ENCODE data around the gene ALDH3B2. TPM values are rescaled to one million over a fixed set of nuclear protein-coding genes. Genes with fewer than 3 reads are reported as not detected.
"Not testable (repeated sequence)": the region's sequence is repeated elsewhere in the genome, so short reads cannot be mapped to it uniquely, and the experiment has no call there.

Gene ALDH3B2
- total RNA-seq, 4 donors from 2014 or later = 62.6 to 181 (median 120) TPM

- no peak overlapping the region for H3K27ac ChIP-seq
- WGBS, 2 donors = 32 to 51% methylated on average over 9 to 15 of the region's 23 CpGs
- intact Hi-C loops (cut with DNase I) = no loop called here
- no peak for TF ChIP-seq POLR2A (IDR thresholded peaks at IDR 0.05)
- TF ChIP-seq, protein P1, sequence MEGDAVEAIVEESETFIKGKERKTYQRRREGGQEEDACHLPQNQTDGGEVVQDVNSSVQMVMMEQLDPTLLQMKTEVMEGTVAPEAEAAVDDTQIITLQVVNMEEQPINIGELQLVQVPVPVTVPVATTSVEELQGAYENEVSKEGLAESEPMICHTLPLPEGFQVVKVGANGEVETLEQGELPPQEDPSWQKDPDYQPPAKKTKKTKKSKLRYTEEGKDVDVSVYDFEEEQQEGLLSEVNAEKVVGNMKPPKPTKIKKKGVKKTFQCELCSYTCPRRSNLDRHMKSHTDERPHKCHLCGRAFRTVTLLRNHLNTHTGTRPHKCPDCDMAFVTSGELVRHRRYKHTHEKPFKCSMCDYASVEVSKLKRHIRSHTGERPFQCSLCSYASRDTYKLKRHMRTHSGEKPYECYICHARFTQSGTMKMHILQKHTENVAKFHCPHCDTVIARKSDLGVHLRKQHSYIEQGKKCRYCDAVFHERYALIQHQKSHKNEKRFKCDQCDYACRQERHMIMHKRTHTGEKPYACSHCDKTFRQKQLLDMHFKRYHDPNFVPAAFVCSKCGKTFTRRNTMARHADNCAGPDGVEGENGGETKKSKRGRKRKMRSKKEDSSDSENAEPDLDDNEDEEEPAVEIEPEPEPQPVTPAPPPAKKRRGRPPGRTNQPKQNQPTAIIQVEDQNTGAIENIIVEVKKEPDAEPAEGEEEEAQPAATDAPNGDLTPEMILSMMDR (IDR thresholded peaks at IDR 0.05) = peak; percentile 52 to 77 (median 60)
- H3K36me3 ChIP-seq = no peaks in the 10 kb centered on the region
- no peak overlapping the region for H3K4me3 ChIP-seq
- peaks cover 0 to 43% (median 0%) of the 10 kb centered on the region in 4 donors for H3K27me3 ChIP-seq
- DNase-seq = no peak
- H3K9me3 ChIP-seq = peaks cover 0 to 6% (median 0%) of the 10 kb centered on the region in 3 donors
- peaks cover 0 to 10% (median 0%) of the 10 kb centered on the region in 3 donors for H3K4me1 ChIP-seq
Observed at GRCh38 chr11:67640021-67640757, 34.2 kb downstream of the ALDH3B2 start.

DNA sequence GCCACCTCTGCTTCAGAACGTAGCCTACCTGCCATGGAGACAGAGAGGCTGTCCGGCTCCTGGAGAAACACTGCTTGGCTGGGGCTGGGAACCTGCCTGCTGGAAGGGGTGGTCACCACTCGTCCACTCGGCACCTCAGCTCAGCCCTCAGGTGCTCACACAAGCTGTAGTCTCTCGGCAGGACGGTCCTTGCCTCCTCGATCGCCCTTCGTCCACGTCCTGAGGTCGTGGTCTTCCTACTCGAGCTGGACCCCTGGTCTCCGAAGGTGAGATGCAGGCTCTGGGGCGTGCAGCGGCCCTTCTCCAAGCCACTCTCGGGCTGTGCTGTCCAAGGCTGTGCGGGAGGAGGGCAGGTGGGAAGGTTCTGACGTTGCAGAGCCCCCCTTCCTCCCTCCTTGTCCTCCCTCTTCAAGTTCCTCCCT lies 35.0 kb downstream of the ALDH3B2 start, which contains the start of gene TBX10:
Gene TBX10 (minus strand): TSS at position 326 of the 422 bp plus-strand sequence. CDS start 291 bp downstream, at position 35.
- WGBS, 2 donors = 81% methylated on average over 12 of the region's 18 CpGs; no CpG with 5 or more reads in 1 of the 2 donors
- TF ChIP-seq, protein P1 (IDR thresholded peaks at IDR 0.05) = no peak
- TF ChIP-seq POLR2A (IDR thresholded peaks at IDR 0.05) = no peak
- Histone ChIP-seq H3K27me3 (peaks cover 0 to 50% (median 0%) of the 10 kb centered on the region in 4 donors), H3K9me3 (peaks cover 0 to 6% (median 0%) of the 10 kb centered on the region in 3 donors), H3K27ac (no peak within 1 kb of the TSS), H3K4me1 (peaks cover 0 to 10% (median 0%) of the 10 kb centered on the region in 3 donors), H3K36me3 (no peaks in the 10 kb centered on the region), H3K4me3 (no peak within 1 kb of the TSS)
- intact Hi-C loops (cut with DNase I) = no loop called here
- DNase-seq = no peak

DNA sequence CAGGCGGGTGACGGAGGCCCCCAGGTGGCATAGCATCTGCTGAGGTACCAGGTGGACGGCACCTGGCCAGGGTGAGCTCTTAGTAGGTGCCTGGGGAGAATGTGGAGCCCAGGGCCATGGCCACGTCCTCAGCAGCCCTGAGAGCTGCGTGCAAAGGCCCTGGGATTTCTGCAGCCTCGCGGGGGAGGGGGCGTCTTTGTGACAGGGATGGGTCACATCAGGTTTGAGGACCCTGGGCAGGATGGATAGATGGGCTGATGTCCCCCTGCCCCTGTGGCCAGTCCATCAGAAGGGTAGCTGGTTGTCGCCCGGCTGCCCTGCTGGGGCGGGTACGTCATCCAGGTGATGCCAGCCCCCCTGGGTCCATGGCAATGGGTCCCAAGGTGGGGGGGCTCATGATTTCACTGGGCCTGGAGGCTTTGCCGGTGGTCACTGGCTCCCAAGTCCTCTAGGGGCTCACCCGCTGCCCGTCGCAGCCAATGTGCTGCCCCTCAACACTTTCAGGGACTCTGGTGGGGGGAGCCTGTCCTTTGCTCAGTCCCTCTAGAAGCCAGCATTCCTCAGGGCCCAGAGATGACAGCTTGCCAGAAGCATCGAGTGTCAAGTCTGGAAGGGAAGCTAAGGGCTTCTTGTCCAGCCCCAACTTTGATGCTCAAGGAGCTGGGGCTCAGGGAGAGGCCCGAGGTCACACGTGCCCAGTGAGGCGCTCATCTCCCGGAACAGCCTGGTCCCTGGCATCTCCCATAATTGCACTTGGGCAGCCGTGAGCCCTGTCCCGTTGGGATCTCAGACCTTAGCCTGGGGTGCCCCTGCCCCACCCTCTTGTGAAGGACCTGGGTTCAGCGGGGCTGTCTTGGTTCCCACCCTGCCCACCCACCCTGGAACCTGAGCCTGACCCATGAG lies 35.6 kb downstream of the ALDH3B2 start:
- Histone ChIP-seq H3K36me3 (no peaks in the 10 kb centered on the region), H3K27me3 (peaks cover 0 to 50% (median 0%) of the 10 kb centered on the region in 4 donors), H3K4me3 (no peak overlapping the region), H3K27ac (no peak overlapping the region), H3K9me3 (peaks cover 0 to 1% (median 0%) of the 10 kb centered on the region in 3 donors), H3K4me1 (peaks cover 0 to 10% (median 0%) of the 10 kb centered on the region in 3 donors)
- TF ChIP-seq POLR2A (IDR thresholded peaks at IDR 0.05) = no peak
- TF ChIP-seq, protein P1 (IDR thresholded peaks at IDR 0.05) = no peak
- WGBS, 2 donors = 91 to 92% methylated on average over 6 to 11 of the region's 24 CpGs
- no peak for DNase-seq
- intact Hi-C loops (cut with DNase I) = no loop called here

DNA sequence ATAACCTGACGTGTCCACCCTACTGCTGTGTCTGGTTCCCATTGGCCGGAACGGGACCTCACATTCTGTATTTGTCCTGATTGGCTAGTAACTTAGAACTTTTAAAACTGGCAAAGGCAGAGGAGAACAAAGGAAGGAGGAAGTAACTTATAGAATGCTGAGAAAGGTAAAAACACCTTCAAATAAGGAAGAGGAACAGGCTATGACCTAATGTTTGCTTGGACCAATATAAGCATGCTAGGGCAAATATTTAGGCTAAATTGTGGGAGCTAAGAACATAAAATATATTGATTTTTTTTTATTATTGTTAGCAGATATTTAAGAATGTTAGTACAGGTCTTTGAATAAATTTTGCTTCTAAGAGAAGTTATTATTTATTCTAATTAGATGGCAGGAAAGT lies 37.0 kb downstream of the ALDH3B2 start:
- H3K27ac ChIP-seq; H3K9me3 ChIP-seq; H3K36me3 ChIP-seq; H3K4me3 ChIP-seq; intact Hi-C loops (cut with DNase I); DNase-seq: not testable (repeated sequence)
- 65 to 71% methylated on average over 3 of the region's 3 CpGs for WGBS, 2 donors
- Histone ChIP-seq H3K4me1 (peaks cover 0 to 10% (median 0%) of the 10 kb centered on the region in 3 donors), H3K27me3 (peaks cover 0 to 50% (median 0%) of the 10 kb centered on the region in 4 donors)

- Histone ChIP-seq H3K9me3 (no peaks in the 10 kb centered on the region), H3K36me3 (no peaks in the 10 kb centered on the region), H3K4me3 (no peak overlapping the region), H3K27ac (no peak overlapping the region), H3K27me3 (peaks cover 0 to 45% (median 0%) of the 10 kb centered on the region in 4 donors), H3K4me1 (peaks cover 0 to 10% (median 0%) of the 10 kb centered on the region in 3 donors)
- intact Hi-C loops (cut with DNase I) = no loop called here
- DNase-seq = no peak
- TF ChIP-seq, protein P1 (IDR thresholded peaks at IDR 0.05) = no peak
- no peak for TF ChIP-seq POLR2A (IDR thresholded peaks at IDR 0.05)
- WGBS, 2 donors = 41 to 54% methylated on average over 6 of the region's 6 CpGs
Observed at GRCh38 chr11:67636962-67637361, 37.5 kb downstream of the ALDH3B2 start.
